Activated CD4-positive, alpha-beta T cell treated with anti-CD3 and anti-CD28 coated beads, Interleukin-2, amount 50 U/mL, for 4 hours (primary cell): ENCODE measurements around the gene ARHGEF37.
"Not testable (repeated sequence)": the region's sequence is repeated elsewhere in the genome, so short reads cannot be mapped to it uniquely, and the experiment has no call there.

Source experiments
- DNase-seq, 2 experiments: peaks; one replicate each; pipeline ENCODE4 v3.0.0-alpha.2; 2020

The ARHGEF37 gene

DNA sequence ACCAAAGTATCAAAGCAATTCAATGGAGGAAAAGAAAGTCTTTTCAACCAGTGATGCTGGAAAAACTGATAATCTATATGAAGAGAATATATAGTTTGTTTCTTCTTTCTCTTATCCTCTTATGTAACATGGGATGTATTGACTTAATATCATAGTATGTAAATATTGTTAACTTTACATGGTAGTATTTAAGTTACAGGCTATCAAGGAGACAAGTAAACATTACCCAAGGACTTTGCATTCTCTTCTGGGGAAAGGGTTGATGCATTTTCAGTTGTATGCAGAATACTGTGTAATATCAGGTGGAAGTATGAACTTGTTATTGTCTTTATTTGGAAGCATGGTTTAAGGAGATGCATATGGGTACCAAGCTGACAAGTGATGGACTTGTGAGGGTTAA lies 9.1 kb upstream of the ARHGEF37 start:
- DNase-seq: no peak

DNA sequence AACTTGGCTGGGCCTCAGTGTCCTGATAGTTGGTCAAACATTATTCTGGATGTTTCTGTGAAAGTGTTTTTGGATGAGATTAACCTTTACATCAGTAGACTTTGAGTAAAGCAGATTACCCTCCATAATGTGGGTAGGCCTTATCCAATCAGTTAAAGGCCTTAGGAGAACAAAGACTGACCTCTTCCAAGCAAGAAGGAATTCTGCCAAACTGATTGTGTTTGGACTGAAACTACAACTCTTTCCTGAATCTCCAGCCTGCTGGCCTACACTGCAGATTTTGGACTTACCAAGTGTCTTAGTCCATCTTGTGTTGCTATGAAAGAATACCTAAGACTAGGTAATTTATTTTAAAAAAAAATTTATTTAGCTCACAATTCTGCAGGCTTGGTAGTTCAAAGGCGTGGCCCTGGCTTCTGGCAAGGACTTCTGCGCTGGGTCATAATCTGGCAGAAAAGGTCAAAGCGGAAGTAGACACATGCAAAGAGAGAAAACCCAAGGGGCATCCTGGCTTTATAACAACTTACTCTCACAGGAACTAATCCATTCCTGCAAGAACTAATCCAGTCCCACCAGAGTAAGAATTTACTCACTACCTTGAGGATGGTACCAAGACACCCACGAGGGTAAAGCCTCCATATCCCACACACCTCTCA lies 8.6 kb upstream of the ARHGEF37 start:
- no peak for DNase-seq

DNA sequence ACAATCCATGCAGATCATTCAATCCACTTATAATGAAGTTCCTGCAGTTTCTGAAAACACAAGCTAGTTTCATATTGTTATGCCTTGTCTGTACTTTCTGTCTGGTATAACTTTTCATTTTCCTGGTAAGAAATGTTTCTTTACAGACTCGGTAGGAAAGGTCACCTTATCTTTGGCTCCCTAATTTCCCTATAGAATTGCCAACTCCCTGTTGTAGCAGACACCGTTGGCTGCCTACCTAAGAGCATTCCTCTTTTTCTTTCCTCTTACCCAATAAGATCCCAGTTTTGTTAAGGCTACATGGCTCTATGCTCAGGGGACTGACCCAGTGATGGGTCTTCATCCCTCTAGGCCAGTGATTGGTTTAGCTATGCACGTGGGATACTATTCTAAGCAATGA lies 6.2 kb upstream of the ARHGEF37 start:
- no peak for DNase-seq

DNA sequence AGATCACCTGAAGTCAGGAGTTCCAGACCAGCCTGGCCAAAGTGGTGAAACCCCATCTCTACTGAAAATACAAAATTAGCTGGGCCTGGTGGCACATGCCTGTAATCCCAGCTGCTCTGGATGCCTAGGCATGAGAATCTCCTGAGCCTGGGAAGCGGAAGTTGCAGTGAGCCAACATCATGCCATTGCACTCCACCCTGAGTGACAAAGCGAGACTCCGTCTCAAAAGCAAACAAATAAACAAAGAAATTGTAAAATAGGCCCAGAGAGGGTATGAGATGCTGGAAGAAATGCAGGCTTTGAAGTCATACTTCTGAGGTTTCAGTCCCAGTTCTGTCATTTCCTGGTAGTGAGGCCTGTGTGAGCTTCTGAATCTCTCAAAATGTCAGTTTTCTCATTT lies 5.3 kb upstream of the ARHGEF37 start:
- no peak for DNase-seq

DNA sequence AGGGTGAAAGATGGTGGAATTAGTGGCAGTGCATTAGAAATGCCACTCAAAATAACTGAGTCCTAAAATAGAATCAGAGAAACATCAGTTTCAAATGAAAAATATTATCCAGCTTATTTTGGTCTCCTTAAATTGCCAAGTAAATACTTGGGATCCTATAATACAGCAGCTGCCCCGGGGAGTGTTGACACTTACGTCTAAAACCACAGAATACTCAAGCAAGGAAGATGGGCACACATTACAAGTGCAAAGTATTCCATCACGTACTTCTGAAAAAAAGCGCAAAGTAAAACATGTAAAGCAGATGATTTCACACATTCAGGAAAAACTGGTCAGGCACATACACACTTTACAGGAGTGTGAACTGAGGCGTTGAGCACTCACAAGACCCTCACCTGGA lies 2.4 kb upstream of the ARHGEF37 start:
- no peak for DNase-seq

DNA sequence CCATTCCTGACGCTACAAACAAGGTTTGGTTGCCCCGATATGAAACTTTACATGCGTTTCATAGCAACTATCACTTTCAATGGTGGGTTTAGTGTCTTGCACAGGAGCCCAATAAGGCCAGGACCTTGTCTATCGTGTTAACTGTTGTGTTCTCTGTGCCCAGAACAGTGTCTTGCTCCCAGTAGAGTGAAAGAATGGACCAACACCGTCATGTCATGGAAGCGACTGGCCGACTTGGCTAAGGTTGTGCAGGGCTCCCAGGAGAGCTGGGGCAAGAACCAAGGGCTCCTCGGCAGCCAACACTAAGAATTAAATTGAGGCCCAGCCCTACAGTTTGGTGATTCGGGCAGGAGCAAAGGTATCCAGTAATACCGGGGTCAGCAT lies 498 bp upstream of the ARHGEF37 start:
- no peak for DNase-seq

DNA sequence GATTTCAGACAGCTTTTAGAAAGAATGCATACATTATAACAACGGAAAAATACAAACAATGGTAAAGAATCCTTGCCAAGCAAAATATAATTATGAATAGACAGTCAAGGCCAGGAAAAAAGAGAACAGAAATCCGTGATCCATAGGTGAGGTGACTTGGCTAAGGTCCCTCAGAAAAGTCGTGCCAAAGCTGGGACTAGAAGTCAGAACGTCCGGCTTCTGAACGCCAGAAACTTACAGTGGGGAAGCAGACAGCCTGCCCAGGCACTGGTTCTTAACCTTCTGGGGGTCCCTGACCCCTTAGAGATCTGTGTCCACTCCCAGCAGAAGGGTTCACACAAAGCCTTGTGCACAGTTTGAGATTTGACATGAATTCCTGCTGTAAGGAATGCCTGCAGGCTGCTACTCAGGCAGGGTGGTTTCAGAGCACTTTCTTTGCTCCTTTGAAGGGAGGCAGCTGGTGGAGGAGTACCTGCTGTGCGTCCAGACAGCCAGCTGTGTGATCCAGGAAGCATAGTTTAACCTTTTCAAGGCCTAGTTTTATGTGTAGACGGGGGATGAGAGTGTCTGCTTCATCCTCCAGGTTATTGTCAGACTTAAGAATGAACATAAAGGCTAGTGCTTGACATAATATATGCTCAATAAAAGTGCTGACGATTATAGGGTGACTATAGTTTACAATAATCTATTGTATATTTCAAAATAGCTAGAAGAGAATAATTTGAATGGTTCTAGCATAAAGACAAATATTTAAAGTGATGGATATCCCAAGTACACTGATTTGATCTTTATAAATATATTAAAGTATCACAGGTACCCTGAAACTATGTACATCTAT lies 852 bp downstream of the ARHGEF37 start:
- DNase-seq: no peak

DNA sequence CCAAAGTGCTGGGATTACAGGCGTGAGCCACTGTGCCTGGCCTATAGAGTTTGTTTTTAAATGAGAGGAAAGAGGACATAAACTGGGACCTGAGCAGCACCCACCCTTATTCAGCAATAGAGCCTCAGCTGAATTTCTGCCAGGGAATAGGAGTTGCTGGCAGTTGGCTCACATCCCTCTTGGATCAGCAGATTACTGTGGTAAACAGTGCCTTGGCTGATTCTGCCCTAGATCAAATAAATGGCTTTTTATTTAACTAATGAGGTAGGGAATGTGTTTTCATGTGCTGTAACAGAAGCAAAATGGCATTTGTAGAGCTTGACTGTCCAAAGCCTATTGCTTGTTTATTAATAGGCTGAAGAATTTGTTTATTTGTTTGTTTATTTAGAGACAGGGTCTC lies 2.1 kb downstream of the ARHGEF37 start:
- DNase-seq: no peak

DNA sequence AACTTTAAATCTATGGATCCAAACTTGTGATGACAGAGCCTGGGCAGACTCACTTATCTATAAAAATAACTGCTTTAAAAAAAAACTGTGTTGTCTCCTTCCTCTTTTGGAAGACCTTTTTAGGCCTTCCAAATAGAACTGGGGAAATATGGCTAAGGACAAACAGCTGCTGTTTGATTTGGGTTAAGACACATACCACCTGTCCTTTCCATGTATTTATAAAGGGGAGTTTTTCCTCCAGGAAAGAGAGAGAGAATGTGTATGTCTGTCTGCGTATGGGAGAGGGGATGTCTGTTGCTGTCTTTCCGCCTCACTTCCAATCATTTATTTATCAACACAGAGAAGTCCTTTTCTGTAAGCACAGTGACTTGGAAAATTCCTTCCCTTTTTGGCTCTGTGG lies 2.8 kb downstream of the ARHGEF37 start:
- DNase-seq: no peak

DNA sequence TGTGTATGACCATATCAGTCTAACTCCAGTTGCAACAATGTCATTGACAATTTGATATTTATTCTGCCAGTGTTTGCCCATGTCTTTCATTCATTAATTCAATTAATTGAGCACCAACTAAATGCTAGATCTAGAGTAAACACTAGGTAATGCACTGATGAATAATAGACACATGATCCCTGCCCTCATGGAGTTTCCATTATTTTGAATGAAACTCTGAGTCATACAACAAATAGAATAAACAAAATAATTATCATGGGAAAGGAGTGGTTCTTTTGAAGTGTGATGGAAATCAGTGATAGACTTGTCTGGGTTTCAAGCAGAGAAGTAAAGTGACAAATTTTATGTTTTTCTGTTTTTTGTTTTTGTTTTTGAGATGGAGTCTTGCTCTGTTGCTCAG lies 4.6 kb downstream of the ARHGEF37 start:
- no peak for DNase-seq

DNA sequence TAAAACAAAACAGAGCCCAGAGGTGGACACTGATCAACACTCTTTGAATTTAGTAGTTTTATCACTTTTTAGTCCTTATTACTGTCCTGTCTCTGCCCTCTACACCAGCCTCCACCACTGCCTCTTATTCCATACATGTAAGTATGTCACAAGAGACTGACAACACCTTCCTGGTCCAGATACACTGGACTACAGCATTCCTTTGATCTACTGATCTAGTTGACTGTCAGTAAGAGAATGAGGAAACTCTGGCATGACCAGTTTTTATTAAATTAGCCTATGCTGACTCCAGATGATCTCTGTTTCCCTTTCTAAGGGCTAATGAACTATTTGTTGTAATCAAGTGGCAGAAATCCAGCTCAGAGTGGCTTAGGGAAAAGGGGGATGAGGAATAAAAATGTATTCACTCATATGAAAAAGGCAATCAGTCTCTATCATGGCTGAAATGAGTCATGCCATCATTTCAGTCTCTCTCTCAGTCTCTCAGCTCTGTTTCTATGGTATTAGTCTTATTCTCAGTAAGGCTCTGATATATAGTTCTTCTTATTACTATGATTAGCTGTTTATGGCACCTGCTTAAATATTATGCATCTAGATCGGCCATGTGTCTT lies 5.5 kb downstream of the ARHGEF37 start:
- DNase-seq: no peak

DNA sequence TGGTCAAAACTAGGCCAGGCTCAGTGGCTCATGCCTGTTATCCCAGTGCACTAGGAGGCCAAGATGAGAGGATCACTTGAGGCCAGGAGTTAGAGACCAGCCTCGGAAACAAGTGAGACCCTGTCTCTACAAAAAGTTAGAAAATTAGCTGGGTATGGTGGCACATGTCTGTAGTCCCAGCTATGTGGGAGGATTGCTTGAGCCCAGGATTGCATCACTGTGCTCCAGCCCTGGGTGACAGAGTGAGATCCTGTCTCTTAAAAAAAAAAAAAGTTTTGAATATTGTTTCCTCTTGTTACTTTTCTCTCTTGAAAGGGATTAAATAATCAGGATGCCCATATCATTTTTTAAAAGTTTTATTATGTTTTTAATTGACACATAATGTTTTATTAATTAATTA lies 7.6 kb downstream of the ARHGEF37 start:
- no peak for DNase-seq

DNA sequence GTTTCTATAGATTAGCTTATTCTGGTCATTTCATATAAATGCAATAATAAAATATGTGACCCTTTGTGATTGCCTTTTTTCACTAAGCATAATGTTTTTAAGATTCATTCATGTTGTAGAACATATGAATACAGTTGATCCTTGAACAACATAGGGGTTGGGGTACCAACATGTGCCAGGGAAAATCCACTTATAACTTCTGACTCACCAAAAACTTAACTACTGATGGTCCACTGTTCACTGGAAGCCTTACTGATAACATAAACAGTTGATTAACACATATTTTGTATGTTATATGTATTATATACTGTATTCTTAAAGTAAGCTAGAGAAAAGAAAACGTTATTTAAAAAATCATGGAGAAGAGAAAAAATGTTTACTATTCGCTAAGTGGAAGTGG lies 12.1 kb downstream of the ARHGEF37 start:
- DNase-seq: no peak

DNA sequence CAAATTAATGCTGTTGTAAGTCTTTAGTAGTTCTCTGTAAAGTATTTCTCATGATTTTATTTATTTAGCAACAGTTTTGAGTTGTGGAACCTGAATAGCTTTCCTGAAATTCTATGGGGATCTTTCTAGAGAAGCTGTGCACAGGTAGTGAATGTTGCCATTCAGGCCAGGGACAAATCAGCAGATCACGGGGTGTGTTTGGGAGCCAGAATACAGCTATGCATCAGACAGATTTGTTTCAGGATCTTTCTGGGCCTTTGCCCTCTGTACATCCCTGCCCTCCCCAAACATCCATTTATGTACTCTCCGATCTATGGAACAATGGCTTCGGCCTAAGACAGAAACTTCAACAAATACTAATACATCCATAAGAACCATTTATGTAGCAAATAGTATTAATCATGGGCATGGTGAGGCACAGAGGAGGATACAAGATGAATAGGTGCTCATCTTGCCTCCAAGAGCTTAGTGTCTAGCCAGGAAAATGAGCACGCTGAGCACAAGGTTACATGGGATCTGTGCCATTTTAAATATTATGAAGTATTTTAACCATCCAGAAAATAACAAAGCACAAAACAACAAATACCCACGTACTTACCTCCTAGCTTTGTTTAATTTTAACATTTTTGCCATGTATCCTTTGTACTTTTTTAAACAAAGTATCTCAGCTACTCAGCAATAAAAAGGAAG lies 13.1 kb downstream of the ARHGEF37 start:
- no peak for DNase-seq

DNA sequence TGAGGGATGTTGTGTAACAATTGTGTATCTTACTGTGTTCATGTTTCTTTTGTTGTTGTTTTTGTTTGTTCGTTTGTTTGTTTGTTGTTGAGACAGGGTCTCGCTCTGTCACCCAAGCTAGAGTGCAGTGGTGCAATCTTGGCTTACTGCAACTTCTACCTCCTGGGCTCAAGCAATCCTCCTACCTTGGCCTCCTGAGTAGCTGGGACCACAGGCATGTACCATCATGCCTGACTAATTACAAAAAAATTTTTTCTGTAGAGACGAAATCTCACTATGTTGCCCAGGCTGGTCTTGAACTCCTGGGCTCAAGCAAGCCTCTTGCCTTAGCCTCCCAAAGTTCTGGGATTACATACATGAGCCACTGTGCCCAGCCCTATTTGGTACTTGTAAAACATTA lies 13.8 kb downstream of the ARHGEF37 start:
- DNase-seq: not testable (repeated sequence)

DNA sequence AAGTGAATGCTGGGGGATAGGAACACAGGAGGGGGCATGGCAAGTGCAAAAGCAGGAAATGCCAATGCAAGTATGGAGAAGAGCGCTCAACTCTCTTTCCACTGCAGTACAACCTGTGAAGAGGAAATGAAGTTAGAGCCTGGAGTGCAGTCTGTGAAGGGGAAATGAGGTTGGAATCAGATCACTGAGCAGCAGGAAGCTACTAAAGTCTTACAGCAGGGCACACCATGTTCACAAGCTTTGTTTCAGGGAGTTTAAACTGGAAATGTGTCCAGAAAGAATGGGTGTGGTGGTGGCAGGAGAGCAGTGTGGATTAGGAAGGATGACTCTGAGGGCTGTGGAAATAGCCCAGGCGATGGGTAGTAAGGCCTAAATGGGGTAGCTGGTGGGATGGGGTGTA lies 15.4 kb downstream of the ARHGEF37 start:
- no peak for DNase-seq

DNA sequence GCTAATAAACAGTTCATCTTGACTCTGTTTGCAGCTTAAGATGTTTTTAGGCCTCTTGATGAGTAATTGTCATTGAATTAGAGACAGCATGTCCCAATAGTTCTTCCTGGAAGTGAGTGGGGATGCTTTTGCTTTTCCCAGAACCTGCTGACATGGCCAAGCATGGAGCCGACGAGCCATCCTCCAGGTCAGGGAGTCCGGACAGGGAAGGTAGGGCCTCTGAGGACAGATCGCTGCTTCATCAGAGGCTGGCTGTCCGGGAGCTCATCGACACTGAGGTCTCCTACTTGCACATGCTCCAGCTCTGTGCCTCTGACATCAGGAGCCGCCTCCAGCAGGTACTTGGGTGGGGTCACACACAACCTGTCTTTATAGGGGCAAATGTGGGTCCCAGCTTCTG lies 16.3 kb downstream of the ARHGEF37 start:
- DNase-seq: no peak

DNA sequence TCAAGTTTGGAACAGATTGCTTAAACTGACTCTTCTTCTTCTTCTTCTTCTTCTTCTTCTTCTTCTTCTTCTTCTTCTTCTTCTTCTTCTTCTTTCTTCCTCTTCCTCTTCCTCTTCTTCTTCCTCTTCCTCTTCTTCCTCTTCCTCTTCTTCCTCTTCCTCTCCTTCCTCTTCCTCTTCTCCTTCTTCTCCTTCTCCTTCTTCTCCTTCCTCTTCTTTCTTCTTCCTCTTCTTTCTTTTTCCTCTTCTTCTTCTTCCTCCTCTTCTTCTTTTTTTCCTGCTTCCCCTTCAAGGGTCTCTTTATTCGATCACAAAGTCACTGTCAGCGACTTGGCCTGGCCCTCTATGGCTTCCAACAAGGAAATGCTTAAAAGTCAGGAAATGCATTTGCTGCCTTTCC lies 16.9 kb downstream of the ARHGEF37 start:
- not testable (repeated sequence) for DNase-seq

DNA sequence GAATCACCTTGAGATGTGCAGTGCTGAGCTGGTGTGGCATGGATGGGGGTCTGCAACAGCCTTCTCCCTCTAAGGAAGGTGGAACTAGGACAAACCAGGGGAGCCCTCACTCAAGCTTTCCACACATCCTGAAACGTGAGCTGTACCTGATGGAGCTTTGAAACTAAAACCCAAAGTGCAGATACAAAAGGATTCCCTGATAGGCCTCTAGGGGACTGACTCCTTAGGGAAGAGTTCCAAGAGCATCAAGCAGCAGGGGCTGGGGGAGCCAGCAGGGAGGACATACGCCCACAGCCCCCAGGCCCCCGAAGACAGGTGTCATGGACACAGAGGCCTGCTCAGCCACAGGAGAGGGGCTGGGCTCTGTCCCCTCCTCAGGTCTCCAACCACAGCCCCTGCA lies 17.7 kb downstream of the ARHGEF37 start:
- DNase-seq: no peak

DNA sequence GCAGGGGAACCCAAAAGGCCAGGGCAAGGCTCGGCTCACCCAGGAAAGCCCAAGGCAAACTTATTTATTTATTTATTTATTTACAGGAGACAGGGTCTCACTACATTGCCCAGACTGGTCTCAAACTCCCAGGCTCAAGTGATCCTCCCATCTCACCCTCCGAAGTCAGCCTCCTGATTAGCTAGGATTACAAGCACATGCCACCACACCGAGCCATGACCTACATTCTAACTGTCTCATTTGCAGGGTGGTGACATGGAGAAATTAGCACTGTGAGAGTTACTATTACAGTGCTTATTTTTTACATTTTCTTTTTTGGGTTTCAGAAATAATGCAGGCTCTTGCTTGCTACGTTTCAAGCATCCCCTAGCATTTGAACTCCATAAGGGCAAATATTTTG lies 18.1 kb downstream of the ARHGEF37 start:
- no peak for DNase-seq

DNA sequence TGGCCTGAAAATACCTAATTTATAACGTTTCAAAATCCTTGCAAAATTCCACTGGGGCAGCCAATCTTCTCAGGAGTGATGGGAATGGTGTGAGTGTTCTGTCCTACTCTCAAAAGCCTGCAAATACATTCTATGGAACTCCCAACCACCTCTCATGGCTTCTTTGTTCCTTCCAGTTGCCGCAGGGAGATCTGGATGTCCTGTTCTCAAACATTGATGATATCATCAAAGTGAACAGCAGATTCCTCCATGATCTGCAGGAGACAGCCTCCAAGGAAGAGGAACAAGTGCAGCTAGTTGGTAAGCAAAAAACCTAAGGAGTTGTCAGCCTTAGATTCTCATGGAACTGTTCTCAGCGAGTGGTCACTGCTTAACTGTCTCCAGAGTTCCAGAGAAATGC lies 19.6 kb downstream of the ARHGEF37 start:
- DNase-seq: no peak

DNA sequence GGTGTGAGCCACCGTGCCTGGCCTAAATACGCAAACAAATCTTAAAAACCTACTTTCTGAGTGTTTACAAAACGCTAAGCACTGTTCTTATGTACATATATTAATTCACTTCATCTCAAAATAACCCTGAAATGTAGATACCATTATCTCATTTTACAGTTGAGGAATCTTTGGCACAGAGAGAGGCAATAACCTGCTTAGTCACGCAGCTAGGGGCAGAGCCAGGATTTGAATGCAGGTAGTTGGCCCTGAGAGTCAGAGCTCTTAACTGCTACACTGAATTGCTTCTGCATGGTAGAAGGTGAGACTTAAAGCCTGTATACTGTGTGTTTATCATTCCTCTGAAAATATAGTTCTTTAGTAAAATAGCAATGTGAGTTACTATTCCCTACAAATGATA lies 21.9 kb downstream of the ARHGEF37 start:
- DNase-seq: no peak

DNA sequence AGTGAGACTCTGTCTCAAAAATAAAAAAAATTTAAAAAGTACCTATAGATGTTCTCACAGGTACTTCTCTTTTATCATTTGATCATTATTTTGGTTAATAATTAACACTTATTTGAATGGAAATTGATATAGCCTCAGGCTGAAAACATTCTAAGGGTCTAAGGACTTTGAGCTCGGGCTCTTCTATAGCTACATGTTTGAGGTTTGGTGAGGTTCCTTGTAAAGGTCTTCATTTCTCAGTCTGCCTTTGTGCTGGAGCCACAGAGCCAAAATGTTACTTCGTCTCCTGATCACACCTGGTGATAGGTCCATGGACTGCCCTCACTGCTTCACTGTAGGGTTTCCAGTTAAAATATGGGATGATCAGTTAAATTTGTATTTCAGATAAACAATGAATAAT lies 22.6 kb downstream of the ARHGEF37 start:
- no peak for DNase-seq

DNA sequence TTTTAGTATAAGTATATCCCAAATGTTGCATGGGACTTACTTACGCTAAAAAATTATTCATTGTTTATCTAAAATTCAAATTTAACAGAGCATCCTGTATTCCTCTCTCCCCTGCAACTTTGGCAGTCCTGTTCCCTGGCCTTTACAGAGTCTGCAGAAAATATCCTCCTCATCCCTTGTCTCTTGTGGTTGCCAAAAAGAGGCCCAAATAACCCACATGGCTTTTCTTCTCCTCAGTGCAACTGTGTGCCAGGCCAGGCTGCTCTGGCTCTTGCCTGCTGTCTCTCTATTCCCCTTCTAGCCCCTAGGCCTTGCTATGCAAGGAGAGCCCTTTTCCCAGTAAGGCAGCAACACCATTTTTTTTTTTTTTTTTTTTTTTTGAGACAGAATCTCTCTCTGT lies 23.0 kb downstream of the ARHGEF37 start:
- DNase-seq: no peak
